ENCODE results near the gene SORCS1.

- no peak for TF ChIP-seq EZH2 (optimal IDR thresholded peaks at IDR 0.05; ENCODE audit: low read depth, low read length)
- TF ChIP-seq CTCF (IDR thresholded peaks at IDR 0.05; ENCODE audit: low read length), result no peak
Measured at GRCh38 chr10:107133656-107134055, 30.9 kb downstream of the SORCS1 start.
